HG02798 (cell line): ENCODE measurements around the gene ENAH.
A peak's percentile ranks its signal among the peaks of the same experiment; 100 is the strongest.
"Not testable (repeated sequence)": the region's sequence is repeated elsewhere in the genome, so short reads cannot be mapped to it uniquely, and the experiment has no call there.

ENCODE experiments used
- ATAC-seq: cut with Tn5 transposase; IDR thresholded peaks from one replicate; pipeline ENCODE4 v1.9.1; 2021; ENCODE audit warnings: mild to moderate bottlenecking; ENCODE audit not compliant: unreplicated experiment, poor library complexity

The ENAH gene

DNA sequence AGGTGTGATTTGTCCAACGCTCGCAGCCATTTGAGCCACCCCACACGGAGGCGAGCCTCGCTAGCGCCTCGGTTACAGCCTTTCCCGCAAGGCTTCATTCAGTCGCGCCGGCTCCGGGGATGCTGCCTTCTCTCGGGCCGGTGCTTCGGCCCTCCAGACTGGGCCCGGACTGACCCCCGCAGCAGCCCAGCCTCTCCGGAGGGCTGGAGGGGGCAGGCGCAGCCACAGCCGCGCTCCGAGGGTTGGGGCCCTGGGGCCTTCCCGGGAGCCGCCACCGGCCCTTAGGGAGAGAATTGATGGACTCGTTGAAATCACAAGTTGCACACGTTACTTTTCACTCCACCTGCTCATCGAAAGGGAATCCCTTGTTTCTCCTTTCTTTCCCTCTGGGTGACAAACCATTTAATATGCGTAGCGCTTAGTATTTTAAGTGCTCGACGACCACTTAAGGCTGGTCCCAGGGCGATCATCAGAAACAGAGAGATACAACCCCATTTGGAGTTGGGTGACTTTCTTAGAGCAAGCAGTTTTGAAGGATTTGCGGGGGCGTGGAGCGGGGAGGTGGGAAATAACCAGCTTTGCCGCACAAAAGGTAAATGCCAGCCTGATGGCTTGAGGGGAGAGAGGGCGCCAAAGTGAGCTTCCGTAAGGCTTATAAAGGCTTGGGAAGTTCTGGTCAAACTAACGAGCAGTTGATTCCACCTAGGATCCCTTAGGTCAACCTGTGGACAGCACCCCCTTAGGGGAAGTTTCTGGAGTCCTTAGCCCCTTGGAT, 24.6 kb upstream of the ENAH start:
- ATAC-seq, result no peak

DNA sequence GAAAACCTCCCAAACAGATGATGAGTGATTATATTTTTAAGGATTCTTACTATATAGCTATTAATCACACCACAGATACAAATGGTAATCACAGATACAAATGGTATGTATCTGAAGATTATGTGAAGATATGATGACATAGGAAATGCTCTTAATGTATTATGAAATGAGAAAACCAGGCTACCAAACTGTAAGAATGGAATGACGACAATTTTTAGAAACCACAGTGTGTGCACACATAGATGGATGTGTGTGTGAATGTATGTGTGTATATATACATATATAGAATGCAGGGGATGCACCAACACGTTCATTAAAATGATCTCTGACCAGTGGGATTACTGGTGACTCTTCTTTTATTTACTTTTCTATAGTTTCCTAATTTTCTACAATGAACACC, 21.5 kb upstream of the ENAH start:
- ATAC-seq, result no peak

DNA sequence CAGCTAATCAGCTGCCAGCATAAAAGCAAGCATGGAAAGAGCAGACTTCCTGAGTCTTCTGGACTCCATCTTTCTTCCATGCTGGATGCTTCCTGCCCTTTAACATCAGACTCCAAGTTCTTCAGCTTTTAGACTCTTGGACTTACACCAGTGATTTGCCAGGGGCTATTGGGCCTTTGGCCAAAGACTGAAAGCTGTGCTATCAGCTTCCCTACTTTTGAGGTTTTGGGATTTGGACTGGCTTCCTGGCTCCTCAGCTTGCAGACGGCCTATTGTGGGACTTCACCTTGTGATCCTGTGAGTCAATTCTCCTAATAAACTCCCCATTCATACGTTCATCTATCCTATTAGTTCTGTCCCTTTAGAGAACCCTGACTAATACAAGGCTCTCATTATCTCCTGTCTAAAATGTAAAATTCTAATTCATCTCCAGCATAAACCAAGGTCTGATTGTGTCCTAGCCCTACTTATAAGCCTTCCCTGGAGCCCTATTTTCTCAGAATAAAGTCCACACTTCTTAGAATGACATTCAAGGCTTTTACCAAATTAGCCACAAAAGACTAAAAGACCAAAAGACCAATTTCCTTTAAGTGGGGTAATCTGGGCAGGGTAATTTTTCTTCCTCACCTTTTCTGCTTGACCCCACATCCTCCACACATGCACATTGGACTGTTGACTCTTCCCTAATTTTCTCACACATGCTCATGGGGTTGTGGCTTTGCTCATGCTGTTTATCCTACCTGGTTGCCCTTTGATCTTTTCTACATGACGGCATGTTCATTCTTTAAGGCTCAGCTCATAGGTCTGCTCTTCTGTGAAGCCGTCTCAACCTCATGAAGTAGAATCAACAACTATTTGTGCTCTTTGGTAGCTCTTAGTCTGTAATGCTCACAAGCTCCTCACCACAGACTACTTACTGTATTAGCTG, 18.1 kb upstream of the ENAH start:
- ATAC-seq, result no peak

DNA sequence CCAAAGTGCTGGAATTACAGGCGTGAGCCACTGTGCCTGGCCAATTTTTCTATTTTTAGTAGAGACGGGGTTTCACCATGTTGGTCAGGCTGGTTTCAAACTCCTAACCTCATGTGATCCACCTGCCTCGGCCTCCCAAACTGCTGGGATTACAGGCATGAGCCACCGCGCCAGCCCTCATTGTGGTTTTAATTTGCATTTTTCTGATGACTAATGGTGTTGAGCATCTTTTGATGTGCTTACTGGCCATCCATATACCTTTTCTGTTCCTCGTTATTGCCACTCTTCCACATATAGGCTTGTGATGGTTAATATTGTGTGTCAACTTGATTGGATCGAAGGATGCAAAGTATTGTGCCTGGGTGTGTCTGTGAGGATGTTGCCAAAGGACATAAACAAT, 17.4 kb upstream of the ENAH start:
- ATAC-seq, result no peak

DNA sequence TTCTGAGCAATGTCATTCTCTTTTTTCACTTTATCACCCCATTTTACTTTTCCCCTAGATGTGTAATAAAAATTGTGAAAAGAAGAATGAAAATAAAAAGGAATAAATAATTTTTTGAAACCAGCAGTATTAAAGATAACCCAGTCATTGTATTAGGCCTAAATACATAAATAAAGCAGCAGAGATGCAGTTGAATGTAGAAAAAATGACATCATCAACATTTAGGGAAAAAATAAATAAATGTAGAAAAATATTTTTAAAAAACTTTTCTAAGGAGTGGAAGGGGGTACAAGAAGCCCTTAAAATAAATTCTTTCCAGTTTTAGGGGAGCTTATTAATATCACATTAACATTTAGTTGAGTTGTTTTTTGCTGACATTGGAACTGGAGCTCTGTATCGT, 15.3 kb upstream of the ENAH start:
- ATAC-seq, result no peak

DNA sequence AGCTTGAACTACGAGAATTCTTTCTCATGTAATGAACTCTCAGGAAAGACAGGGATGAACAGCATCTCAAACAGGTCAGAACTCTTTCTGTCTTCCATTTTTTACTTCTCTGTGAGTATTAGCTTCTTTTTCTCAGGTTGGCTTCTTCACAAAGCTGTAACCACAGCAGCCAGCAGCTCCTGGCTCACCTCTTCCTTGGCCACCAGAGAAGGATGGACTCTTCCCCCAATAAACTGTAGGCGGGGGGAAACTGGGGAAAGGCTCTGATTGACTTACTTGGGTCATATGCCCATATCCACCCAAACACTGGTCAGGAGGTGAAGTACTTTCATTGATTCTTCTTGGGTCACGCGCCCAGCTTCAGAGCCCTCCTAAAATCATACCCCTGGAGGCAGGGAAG, 14.4 kb upstream of the ENAH start:
- ATAC-seq, result no peak

DNA sequence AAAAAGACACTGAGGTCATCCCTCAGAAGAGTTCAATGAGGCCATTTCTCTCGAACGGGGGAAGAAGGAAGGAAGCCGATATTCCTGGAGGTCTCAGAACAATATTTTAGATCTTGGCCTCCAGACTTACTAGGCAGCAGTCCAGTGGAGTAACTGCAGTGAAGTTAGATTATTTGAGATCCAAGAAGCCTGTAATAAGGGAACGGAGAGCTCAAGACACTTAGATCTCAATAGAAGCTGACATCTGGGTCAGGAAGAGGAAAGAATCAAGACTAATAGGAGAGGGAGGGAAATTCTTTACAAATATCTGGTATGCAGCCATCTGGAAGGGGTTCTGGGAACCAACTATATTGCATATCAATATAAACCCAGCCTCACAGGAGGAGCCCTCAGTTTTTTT, 13.6 kb upstream of the ENAH start:
- no peak for ATAC-seq

DNA sequence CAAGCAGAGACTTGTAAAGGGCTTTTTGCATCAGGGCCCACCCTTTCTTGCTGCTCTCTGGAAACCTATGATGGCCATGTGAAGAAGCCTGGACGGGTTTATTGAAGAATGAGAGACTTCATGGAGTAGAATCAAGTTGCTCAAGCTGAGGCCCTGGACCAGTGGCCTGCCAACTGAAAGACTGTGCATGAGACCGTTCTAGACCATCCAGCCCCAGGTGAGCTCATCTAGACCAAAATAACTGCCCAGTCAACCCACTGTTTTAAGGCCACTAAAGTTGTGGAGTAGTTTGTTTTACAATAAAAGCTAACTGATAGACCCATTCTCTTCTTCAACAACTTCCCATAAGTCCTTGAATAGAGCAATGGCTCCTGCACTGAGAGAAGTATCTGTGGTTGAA, 11.8 kb upstream of the ENAH start:
- ATAC-seq, result no peak

DNA sequence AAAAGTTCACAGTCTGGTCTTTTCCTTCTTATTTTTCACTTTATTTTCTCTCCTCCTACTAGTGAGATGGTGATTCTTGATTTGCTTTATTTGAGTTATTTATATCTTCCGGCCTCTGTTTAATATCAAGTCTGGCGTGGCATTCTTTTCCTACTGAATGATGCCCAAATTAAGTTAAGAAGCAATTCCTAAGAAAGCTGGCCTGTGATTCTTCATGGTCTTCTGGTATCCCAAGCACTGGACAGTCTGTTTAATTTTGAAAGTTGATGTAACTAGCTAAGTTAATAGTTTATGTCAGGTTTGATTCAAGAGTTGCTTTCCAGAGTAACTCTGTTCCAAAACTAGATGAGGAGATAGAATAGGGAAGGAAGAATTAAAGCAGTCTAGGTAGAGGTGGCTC, 9.2 kb upstream of the ENAH start:
- no peak for ATAC-seq

DNA sequence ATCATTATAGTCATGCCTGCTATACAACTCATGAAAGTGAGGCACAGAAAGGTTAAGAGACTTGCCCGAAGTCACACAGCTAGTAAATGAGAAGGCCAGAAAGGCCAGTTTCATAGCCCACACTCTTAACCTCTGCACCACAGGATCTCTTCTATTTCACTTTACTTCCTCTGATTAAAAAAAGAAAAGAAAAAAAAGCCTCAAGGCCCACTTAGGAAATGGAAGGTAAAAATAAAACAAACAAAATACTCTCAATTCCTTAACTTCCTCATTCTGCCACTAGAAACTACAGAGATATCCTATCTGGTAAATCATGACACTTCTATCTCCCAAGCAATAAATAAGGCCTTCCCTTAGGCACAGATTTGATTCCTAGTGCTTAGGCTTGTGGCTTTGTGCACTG, 7.6 kb upstream of the ENAH start:
- no peak for ATAC-seq

DNA sequence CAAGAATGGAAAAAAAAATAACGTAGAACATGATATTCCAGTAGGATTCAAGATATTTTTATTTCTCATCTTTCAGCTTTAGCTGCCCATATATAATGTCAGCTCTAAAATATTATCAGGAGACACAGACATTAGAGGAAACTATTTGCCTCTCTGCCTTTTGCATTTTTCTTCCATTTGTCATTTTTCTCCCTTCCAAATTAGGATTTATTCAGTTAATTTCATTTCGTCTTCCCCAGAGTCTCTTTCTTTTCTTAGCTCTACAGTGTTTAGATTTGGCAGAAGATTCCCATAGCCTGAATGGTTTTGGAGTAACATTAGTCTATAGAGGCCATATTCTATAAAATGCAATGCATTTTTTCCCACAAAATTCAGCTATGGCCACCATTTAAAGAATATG, 5.1 kb upstream of the ENAH start:
- ATAC-seq, result no peak

DNA sequence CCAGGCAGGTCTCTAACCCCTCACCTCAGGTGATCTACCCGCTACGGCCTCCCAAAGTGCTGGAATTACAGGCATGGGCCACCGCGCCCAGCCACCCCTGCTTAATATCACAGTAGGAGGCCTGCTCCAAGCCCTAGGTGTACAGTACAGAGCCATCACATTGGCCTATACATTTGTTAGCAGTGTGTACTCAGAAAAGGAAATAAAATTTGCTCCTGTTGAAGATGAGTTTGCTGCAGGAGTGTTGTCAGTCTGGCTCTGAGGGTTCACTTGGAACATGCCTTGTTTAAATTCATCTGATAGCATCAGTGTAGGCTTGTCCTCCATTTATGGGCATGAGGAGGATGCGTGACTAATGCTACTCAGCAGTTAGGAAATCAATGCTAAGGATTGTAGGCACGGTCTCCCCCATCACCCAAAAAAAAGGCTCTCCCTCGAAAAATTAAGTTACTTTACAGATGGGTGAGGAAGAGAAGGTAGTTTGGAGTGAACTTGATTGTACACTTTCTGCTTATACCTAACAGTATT, 4.6 kb upstream of the ENAH start:
- no peak for ATAC-seq

DNA sequence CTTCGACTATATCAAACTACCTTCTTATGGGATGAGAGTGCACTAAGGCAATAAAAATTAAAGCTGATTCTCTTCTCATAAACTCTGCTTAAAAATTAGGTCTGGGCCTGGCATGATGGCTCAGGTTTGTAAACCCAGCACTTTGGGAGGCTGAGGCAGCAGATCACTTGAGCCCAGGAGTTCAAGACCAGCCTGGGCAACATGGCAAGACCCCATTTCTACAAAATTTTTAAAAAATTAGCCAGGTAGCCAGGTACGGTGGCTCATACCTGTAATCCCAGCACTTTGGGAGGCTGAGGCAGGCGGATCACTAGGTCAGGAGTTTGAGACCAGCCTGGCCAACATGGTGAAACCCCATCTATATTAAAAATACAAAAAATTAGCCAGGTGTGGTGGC, 3.3 kb upstream of the ENAH start:
- not testable (repeated sequence) for ATAC-seq

DNA sequence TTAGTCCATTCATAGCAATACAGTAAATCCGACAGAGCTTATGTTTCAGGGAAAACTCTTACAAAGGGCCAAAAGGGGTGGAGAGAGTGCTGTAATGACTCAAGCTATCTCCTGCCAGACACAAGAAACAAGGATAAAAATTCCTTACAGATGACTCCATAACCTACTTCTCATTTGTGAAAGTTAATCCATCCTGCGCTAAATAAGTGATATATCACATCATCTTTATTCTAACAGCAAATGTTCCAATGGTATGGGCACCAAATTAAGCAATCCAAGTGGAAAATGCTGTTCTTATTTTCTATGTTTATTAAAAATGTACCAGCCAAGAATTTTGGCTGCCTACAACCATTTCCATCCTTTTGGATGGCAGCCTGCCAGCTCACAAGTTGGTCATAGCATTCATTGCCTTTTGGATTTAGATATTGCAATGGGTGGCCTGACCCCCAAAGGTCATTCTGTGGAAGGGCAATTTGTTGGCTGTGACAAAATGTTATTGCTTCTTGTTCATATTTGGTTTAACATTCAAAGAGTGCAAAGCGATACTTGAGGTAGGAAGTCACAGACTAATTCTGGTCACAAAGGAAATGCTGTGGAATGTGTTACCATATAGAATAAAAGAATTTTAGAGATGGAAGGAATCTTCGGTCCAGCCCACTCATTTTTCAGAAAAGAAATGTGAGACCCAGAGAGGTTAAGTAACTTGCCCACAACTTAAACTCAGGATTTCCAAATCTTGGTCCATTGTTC, 2.8 kb upstream of the ENAH start:
- ATAC-seq, result no peak

DNA sequence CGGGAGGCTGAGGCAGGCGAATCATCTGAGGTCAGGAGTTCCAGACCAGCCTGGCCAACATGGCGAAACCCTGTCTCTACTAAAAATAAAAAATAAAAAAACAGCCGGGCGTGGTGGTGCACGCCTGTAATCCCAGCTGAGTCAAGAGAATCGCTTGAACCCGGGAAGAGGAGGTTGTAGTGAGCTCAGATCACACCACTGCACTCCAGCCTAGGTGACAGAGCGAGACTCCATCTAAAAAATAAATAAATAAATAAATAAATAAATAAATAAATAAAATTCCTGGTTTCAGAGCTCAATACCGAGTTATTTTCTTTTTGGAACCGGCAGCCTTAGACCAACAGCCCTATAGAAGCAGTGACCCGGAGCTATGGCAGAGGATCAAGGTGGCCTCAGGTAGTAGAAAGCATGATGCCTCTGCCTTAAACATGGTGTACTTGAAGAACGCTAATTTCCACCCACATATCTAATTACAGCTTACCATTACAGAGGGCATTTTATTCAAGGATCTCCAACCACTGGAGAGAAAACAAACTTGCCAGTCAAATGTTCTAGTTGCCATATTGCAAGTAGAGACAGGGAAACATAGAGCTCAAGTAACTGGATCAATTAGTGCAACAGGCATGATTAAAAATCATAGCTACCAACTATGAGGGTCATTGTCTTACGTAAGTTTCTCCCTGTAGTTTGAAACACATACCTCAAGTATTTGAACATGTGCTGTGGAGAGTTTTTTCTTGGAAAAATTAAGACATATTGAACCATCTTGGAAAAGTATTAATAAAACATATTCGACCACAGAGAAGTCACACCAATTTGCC, 2.0 kb upstream of the ENAH start:
- no peak for ATAC-seq

DNA sequence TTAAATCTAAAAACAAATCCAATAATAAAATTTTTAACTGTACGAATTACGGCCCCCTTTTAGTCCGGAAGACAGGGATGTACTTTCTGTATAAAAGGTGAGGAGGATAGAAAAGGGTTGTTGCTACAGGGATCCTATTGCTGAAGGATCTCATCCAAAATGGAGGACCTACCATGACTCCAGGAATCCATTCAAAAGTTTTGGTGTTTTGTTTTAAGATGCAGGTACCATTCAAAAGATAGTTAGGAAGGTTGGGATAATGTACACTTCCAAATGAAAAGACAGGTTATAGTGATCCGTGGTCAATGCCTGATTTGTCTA, 1.3 kb upstream of the ENAH start:
- ATAC-seq, result no peak

DNA sequence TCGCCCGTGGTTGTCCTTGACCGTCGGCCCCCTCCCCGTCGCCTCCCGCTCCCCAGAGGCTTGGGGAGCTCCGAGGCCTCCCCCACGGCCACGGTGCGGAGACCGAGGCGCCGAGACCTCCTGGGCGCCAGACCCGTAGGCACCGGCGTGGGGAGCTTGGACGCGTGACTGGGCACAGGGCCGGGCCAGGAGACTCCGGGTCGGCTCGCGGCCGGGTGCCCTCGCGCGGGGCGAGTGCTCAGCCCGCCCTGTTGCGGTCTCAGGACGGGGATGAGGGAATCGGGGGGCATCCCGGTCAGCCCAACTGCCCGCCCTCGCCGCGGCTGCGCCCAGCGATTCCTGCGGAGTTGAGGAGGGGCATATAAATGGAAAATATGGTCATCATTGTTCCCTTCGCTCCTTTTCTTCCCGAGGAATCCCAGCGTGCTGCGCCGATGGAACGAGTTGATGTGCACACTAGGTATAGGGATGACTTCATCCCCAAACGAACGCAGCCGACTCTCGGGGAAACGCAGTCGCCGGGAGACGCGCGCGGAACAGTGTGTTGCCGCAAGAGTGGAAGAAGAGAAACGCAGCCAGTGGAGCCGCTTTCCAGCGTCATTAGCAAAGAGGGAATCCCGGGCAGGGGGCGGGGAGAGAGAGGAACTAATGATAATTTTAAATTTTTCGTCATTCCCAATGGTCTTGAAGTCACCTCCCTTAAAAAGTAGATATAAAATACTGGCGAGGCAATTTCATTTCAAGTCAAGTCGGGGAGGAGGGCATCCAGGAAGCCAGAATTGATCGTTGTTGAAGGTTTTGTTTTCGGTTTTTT, 747 bp upstream of the ENAH start:
- peak; percentile 28 for ATAC-seq

DNA sequence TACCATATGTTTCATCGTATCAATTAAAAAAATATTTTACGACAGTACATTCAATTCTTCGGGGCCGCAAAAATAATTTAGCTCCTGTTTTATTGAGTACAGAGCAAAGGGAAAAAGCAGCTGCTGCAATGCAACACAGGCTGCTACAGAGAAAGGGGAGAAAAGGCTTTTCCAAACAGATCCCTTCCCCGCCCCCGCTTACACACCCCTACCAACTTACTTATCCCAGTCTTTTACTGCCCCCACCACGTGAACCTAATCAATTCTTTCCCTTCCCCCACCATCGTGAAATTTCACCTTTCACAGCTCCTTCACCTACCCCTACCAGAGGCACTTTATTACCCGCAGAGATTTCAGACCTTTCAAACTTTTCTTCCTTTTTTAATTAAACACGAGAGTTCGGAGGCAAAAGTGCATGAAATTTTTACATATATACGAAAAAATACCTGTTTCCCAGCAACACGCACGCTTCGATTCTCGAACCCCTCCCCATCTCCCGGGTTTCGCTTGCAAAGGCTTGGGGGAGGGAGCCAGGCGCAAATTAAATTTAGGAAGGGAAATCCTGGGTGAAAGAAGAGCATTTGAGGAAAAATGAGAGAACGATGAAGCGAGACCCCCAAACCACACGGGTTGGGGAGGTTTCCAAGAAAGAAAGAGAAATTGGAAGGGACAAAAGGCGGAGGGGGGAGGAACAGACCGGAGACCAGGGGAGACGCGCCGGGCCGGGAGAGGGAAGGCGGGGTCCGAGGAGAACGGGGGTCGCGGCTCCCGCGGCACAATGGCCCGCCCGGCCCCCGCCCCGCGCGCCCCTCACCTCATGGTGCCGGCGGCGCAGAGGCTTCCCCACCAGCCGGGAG, 823 bp downstream of the ENAH start:
- ATAC-seq, result no peak
